PC-3 (cell line): ENCODE data around the gene PTGS2. TPM values are rescaled to one million over a fixed set of nuclear protein-coding genes. Genes with fewer than 3 reads are reported as not detected.

ENCODE experiments used
- ATAC-seq: fragments of 200-7000 bp; cut with Tn5 transposase; 2 replicates; pipeline ENCODE4 v1.9.1; 2020; ENCODE audit warnings: mild to moderate bottlenecking, moderate library complexity
- BruUV-seq: library from RNA; stranded (reverse); fragments of 400-500 nt; replicated peaks from 2 replicates; lab custom pipeline; 2021; lab: Mats Ljungman, UMichigan
- CTCF ChIA-PET: fragments of 300-600 bp; sonication (Branson Sonifier 250); formaldehyde crosslinking; loops from one replicate; lab custom pipeline; 2022; ENCODE audit warnings: antibody characterized with exemption; lab: Charles Lee
- POLR2A ChIA-PET: fragments of 300-600 bp; sonication (Branson Sonifier 250); formaldehyde crosslinking; loops from one replicate; lab custom pipeline; 2022; ENCODE audit warnings: antibody characterized with exemption; ENCODE audit not compliant: unreplicated experiment; lab: Charles Lee
- DNase-seq: peaks from one replicate; pipeline ENCODE4 v3.0.0-alpha.2; 2015
- H2AFZ ChIP-seq: fragments of 300-600 bp; sonication (generic); 2 replicates; pipeline ENCODE4 v1.6.0; 2016; ENCODE audit warnings: antibody characterized with exemption, low read length
- H3F3A ChIP-seq: fragments of 300-600 bp; sonication (generic); one replicate; pipeline ENCODE4 v1.6.0; 2017; ENCODE audit warnings: antibody characterized with exemption, low read length, control low read depth, mild to moderate bottlenecking; ENCODE audit not compliant: unreplicated experiment
- H3K27ac ChIP-seq: fragments of 300-600 bp; sonication (generic); 2 replicates; pipeline ENCODE4 v1.5.1; 2016; ENCODE audit warnings: mild to moderate bottlenecking, low read length
- H3K27me3 ChIP-seq: fragments of 300-600 bp; sonication (generic); 2 replicates; pipeline ENCODE4 v1.6.1; 2016; ENCODE audit warnings: low read length, mixed read lengths
- H3K36me3 ChIP-seq: fragments of 300-600 bp; sonication (generic); 2 replicates; pipeline ENCODE4 v1.6.1; 2016; ENCODE audit warnings: low read depth, mixed run types, low read length, mixed read lengths
- H3K4me1 ChIP-seq: fragments of 300-600 bp; sonication (generic); 2 replicates; pipeline ENCODE4 v1.5.1; 2016; ENCODE audit warnings: low read length; ENCODE audit not compliant: insufficient read depth
- H3K4me2 ChIP-seq: fragments of 300-600 bp; sonication (generic); 2 replicates; pipeline ENCODE4 v1.6.0; 2016; ENCODE audit warnings: low read length
- H3K4me3 ChIP-seq: fragments of 300-600 bp; sonication (generic); 2 replicates; pipeline ENCODE4 v1.5.1; 2016; ENCODE audit warnings: mild to moderate bottlenecking, low read length, mixed read lengths
- H3K79me2 ChIP-seq: fragments of 300-600 bp; sonication (generic); 2 replicates; pipeline ENCODE4 v1.6.1; 2017; ENCODE audit warnings: low read length, mixed read lengths
- H3K9ac ChIP-seq: fragments of 300-600 bp; sonication (generic); 2 replicates; pipeline ENCODE4 v1.6.0; 2016; ENCODE audit warnings: mild to moderate bottlenecking, low read length
- H3K9me2 ChIP-seq: fragments of 300-600 bp; sonication (generic); replicated peaks from 2 replicates; pipeline ENCODE4 v1.6.1; 2016; ENCODE audit warnings: mixed run types, low read length, mixed read lengths
- H3K9me3 ChIP-seq: fragments of 300-600 bp; sonication (generic); 2 replicates; pipeline ENCODE4 v1.6.1; 2016; ENCODE audit warnings: low read length, mixed read lengths
- H4K20me1 ChIP-seq: fragments of 300-600 bp; sonication (generic); 2 replicates; pipeline ENCODE4 v1.6.1; 2016; ENCODE audit warnings: low read length, mixed read lengths
- CTCF ChIP-seq: fragments of 300-600 bp; sonication (generic); conservative IDR thresholded peaks from 2 replicates; pipeline ENCODE4 v1.5.1; 2017; ENCODE audit warnings: antibody characterized with exemption, low read depth, mild to moderate bottlenecking, low read length
- EZH2 ChIP-seq: fragments of 300-600 bp; sonication (generic); IDR thresholded peaks from one replicate; pipeline ENCODE4 v1.6.1; 2017; ENCODE audit warnings: antibody characterized with exemption, mild to moderate bottlenecking, low read length; ENCODE audit not compliant: unreplicated experiment
- EZH2phosphoT487 ChIP-seq: fragments of 300-600 bp; sonication (generic); IDR thresholded peaks from 2 replicates; pipeline ENCODE4 v1.6.1; 2018; ENCODE audit warnings: mild to moderate bottlenecking, antibody characterized with exemption, low read length, borderline replicate concordance
- intact Hi-C: fragments of 100-400 bp; cut with micrococcal nuclease; formaldehyde crosslinking; loops from 2 replicates; pipeline ENCODE4 v1.9.0; 2023
- total RNA-seq: library from RNA; depleted of rRNA; stranded (reverse); fragments of >200 nt; gene quantifications from 2 replicates; pipeline ENCODE4 v1.2.3, GENCODE V29; 2014

The PTGS2 gene
- total RNA-seq, 1 experiment from 2014 or later, result 7.9 TPM

GRCh38 chr1:186662752-186663151 is 17.5 kb downstream of the PTGS2 start:
- ChIA-PET CTCF (interaction anchor here (0.7 kb wide), 1 partner anchor 114 kb away, joined by 3 read pairs; no protein-coding TSS in a partner anchor), POLR2A (no interaction called here)
- Histone ChIP-seq H3K9me2 (no peaks in the 10 kb centered on the region), H3K9ac (no peak overlapping the region), H3K79me2 (no peaks in the 10 kb centered on the region), H2AFZ (no peak overlapping the region), H3K4me1 (peaks cover 10% of the 10 kb centered on the region; the same call in 1 of the 2 replicates), H3F3A (no peaks in the 10 kb centered on the region), H3K36me3 (no peaks in the 10 kb centered on the region), H3K27ac (peak overlapping the region; percentile 16; the same call in 1 of the 2 replicates), H3K27me3 (no peaks in the 10 kb centered on the region), H3K4me3 (no peak overlapping the region), H3K4me2 (no peak overlapping the region), H3K9me3 (no peaks in the 10 kb centered on the region), H4K20me1 (no peaks in the 10 kb centered on the region)
- no TSS peak for BruUV-seq
- DNase-seq, result peak; percentile 46
- no peak for TF ChIP-seq CTCF
- TF ChIP-seq EZH2phosphoT487, result no peak
- TF ChIP-seq EZH2, result no peak
- peak; percentile 60 for ATAC-seq
- intact Hi-C loops, result no loop called here

GRCh38 chr1:186659890-186660341 is 20.3 kb downstream of the PTGS2 start:
- Histone ChIP-seq H3K79me2 (no peaks in the 10 kb centered on the region), H3K4me3 (no peak overlapping the region), H3F3A (no peaks in the 10 kb centered on the region), H2AFZ (no peak overlapping the region), H4K20me1 (no peaks in the 10 kb centered on the region), H3K27ac (no peak overlapping the region), H3K27me3 (no peaks in the 10 kb centered on the region), H3K4me1 (peaks cover 10% of the 10 kb centered on the region; the same call in 1 of the 2 replicates), H3K4me2 (no peak overlapping the region), H3K9ac (no peak overlapping the region), H3K9me2 (no peaks in the 10 kb centered on the region), H3K36me3 (no peaks in the 10 kb centered on the region), H3K9me3 (no peaks in the 10 kb centered on the region)
- DNase-seq, result no peak
- no peak for ATAC-seq
- CTCF ChIA-PET, result no interaction called here
- TF ChIP-seq CTCF (no peak), EZH2phosphoT487 (no peak), EZH2 (no peak)
- no TSS peak for BruUV-seq
- POLR2A ChIA-PET, result no interaction called here
- intact Hi-C loops, result no loop called here

GRCh38 chr1:186658999-186659398 is 21.2 kb downstream of the PTGS2 start:
- H3K4me2 ChIP-seq, result no peak overlapping the region
- intact Hi-C loops, result no loop called here
- DNase-seq, result peak; percentile 40

More at GRCh38 chr1:186658999-186659398, 21.2 kb downstream of the PTGS2 start:
- TF ChIP-seq EZH2 (no peak), CTCF (no peak), EZH2phosphoT487 (no peak)
- Histone ChIP-seq H3F3A (no peaks in the 10 kb centered on the region), H4K20me1 (no peaks in the 10 kb centered on the region), H3K36me3 (no peaks in the 10 kb centered on the region), H3K9me3 (no peaks in the 10 kb centered on the region), H3K9me2 (no peaks in the 10 kb centered on the region), H3K9ac (no peak overlapping the region), H3K4me1 (peaks cover 10% of the 10 kb centered on the region; the same call in 1 of the 2 replicates), H3K27me3 (no peaks in the 10 kb centered on the region), H2AFZ (no peak overlapping the region), H3K27ac (no peak overlapping the region), H3K4me3 (no peak overlapping the region), H3K79me2 (no peaks in the 10 kb centered on the region)
- ChIA-PET POLR2A (no interaction called here), CTCF (no interaction called here)
- no TSS peak for BruUV-seq
- ATAC-seq, result no peak
